HG03064 (cell line): ENCODE measurements around the gene TMCC2.

Experiments used
- ATAC-seq: cut with Tn5 transposase; IDR thresholded peaks from one replicate; pipeline ENCODE4 v1.9.1; 2021; ENCODE audit warnings: low read depth; ENCODE audit not compliant: unreplicated experiment

Gene TMCC2

GRCh38 chr1:205319081-205320018 is 91.6 kb downstream of the TMCC2 start:
- no peak for ATAC-seq

- ATAC-seq: no peak
Measured at GRCh38 chr1:205321162-205321958, 93.6 kb downstream of the TMCC2 start, which contains the start of gene NUAK2. TSS of gene NUAK2 (minus strand) at chr1:205321745. CDS start at chr1:205321628, 117 bp downstream.

GRCh38 chr1:205321959-205322283 is 94.2 kb downstream of the TMCC2 start:
- ATAC-seq: no peak
